Stimulated activated CD8-positive, alpha-beta memory T cell treated with anti-CD3 and anti-CD28 coated beads, Interleukin-12 subunit alpha, Interleukin-12 subunit beta, amount 100 ng/mL, for 4 hours (primary cell): Measurements from ENCODE around the gene RAB3IL1.

Experiments used
- DNase-seq: peaks from one replicate; pipeline ENCODE4 v3.0.0-alpha.2; 2020; ENCODE audit warnings: low read depth

The RAB3IL1 gene

GRCh38 chr11:61866231-61866957 is 51.0 kb downstream of the RAB3IL1 start:
- DNase-seq, result no peak

GRCh38 chr11:61864814-61865775 is 52.3 kb downstream of the RAB3IL1 start:
- DNase-seq, result no peak

- DNase-seq, result no peak
Observed at GRCh38 chr11:61863548-61864081, 53.8 kb downstream of the RAB3IL1 start.

- no peak for DNase-seq
Observed at GRCh38 chr11:61862714-61863547, 54.4 kb downstream of the RAB3IL1 start.

- no peak for DNase-seq
Observed at GRCh38 chr11:61861634-61862033, 55.7 kb downstream of the RAB3IL1 start.

GRCh38 chr11:61860054-61860903 is 57.1 kb downstream of the RAB3IL1 start:
- DNase-seq, result no peak

GRCh38 chr11:61855939-61856680 is 61.3 kb downstream of the RAB3IL1 start:
- DNase-seq, result no peak

- no peak for DNase-seq
Observed at GRCh38 chr11:61854966-61855714, 62.2 kb downstream of the RAB3IL1 start.

- no peak for DNase-seq
Observed at GRCh38 chr11:61854206-61854895, 63.0 kb downstream of the RAB3IL1 start.

GRCh38 chr11:61853698-61854169 is 63.6 kb downstream of the RAB3IL1 start:
- DNase-seq, result no peak

- no peak for DNase-seq
Observed at GRCh38 chr11:61851900-61852295, 65.5 kb downstream of the RAB3IL1 start.

- no peak for DNase-seq
Observed at GRCh38 chr11:61851113-61851899, 66.1 kb downstream of the RAB3IL1 start.

GRCh38 chr11:61850687-61851086 is 66.7 kb downstream of the RAB3IL1 start:
- no peak for DNase-seq

GRCh38 chr11:61848631-61849030 is 68.7 kb downstream of the RAB3IL1 start:
- DNase-seq, result no peak

- no peak for DNase-seq
Observed at GRCh38 chr11:61847914-61848581, 69.3 kb downstream of the RAB3IL1 start.
